ENCODE results near the gene SLC25A48.

DNA sequence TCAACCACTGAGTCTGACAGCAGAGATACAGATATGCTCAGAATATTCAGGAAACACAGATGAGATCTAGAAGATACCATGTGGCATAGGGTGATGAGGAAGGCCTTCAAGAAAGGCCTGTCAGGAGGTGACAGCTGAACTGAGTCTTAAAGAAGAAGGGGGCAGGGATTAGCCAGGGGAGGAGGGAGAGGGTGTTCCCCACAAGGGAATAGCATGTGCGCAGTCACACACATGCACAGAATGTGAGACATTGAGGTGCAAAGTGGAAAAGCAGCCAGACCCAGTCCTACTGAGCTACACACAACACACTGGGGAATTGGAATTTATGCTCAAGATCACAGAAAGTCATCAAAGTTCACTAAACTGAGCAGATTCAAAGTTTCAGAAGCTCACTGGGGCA lies 3.0 kb upstream of the SLC25A48 start:
- TF ChIP-seq, protein P1, sequence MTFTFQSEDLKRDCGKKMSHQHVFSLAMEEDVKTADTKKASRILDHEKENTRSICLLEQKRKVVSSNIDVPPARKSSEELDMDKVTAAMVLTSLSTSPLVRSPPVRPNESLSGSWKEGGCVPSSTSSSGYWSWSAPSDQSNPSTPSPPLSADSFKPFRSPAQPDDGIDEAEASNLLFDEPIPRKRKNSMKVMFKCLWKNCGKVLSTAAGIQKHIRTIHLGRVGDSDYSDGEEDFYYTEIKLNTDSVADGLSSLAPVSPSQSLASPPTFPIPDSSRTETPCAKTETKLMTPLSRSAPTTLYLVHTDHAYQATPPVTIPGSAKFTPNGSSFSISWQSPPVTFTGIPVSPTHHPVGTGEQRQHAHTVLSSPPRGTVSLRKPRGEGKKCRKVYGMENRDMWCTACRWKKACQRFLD (tag by site-specific recombination; IDR thresholded peaks at IDR 0.05): no peak
- no peak for TF ChIP-seq ZNF843 (tag by site-specific recombination; IDR thresholded peaks at IDR 0.05)
- TF ChIP-seq ZNF354C (tag by site-specific recombination; IDR thresholded peaks at IDR 0.05; ENCODE audit: borderline replicate concordance, low read depth): no peak
- no peak for TF ChIP-seq ZNF416 (tag by site-specific recombination; IDR thresholded peaks at IDR 0.05)
- TF ChIP-seq ZNF248 (tag by site-specific recombination; IDR thresholded peaks at IDR 0.05): no peak

Data from HEK293 (cell line).